Measurements from ENCODE around the gene MYT1. TPM values are rescaled to one million over a fixed set of nuclear protein-coding genes. Genes with fewer than 3 reads are reported as not detected.

MYT1 gene
- total RNA-seq, 2 donors from 2014 or later, result 2.4 to 4.5 TPM

GRCh38 chr20:64193058-64193457 is 28.8 kb downstream of the MYT1 start:
- Histone ChIP-seq H3K4me3 (ENCODE audit: low read length) (no peak overlapping the region), H3K27me3 (ENCODE audit: control insufficient read depth, insufficient read depth, low read length, poor library complexity, severe bottlenecking) (no peaks in the 10 kb centered on the region), H3K9me3 (ENCODE audit: control insufficient read depth, low read length) (no peaks in the 10 kb centered on the region), H3K27ac (ENCODE audit: low read depth, low read length) (no peak overlapping the region), H3K9ac (ENCODE audit: extremely low read depth, low read length, poor library complexity, severe bottlenecking) (no peak overlapping the region), H3K4me1 (ENCODE audit: control insufficient read depth, insufficient read depth, low read length) (no peaks in the 10 kb centered on the region), H3K36me3 (ENCODE audit: control insufficient read depth, insufficient read depth, low read length) (no peaks in the 10 kb centered on the region)
- no peak for TF ChIP-seq CTCF (conservative IDR thresholded peaks at IDR 0.05)
- 84 to 86% methylated on average over 2 to 3 of the region's 3 CpGs for WGBS, 2 experiments (ENCODE audit: insufficient coverage in 1 of 2, insufficient read length in 1 of 2)
- Mint-ChIP-seq H3K36me3 (ENCODE audit: low read depth) (no peaks in the 10 kb centered on the region), H3K27me3 (ENCODE audit: insufficient read depth) (no peaks in the 10 kb centered on the region), H3K27ac (no peak overlapping the region), H3K4me1 (peaks cover 19% of the 10 kb centered on the region), H3K4me3 (no peak overlapping the region), H3K9me3 (no peaks in the 10 kb centered on the region)
- no peak for DNase-seq

GRCh38 chr20:64194269-64194668 is 30.0 kb downstream of the MYT1 start:
- Histone ChIP-seq H3K27me3 (ENCODE audit: control insufficient read depth, insufficient read depth, low read length, poor library complexity, severe bottlenecking) (no peaks in the 10 kb centered on the region), H3K9me3 (ENCODE audit: control insufficient read depth, low read length) (no peaks in the 10 kb centered on the region), H3K27ac (ENCODE audit: low read depth, low read length) (no peak overlapping the region), H3K4me1 (ENCODE audit: control insufficient read depth, insufficient read depth, low read length) (no peaks in the 10 kb centered on the region), H3K4me3 (ENCODE audit: low read length) (no peak overlapping the region), H3K36me3 (ENCODE audit: control insufficient read depth, insufficient read depth, low read length) (no peaks in the 10 kb centered on the region), H3K9ac (ENCODE audit: extremely low read depth, low read length, poor library complexity, severe bottlenecking) (no peak overlapping the region)
- Mint-ChIP-seq H3K9me3 (no peaks in the 10 kb centered on the region), H3K27me3 (ENCODE audit: insufficient read depth) (no peaks in the 10 kb centered on the region), H3K4me3 (no peak overlapping the region), H3K27ac (no peak overlapping the region), H3K4me1 (peaks cover 9% of the 10 kb centered on the region), H3K36me3 (ENCODE audit: low read depth) (no peaks in the 10 kb centered on the region)
- no peak for TF ChIP-seq CTCF (conservative IDR thresholded peaks at IDR 0.05)
- no peak for DNase-seq

- Histone ChIP-seq H3K36me3 (ENCODE audit: control insufficient read depth, insufficient read depth, low read length) (no peaks in the 10 kb centered on the region), H3K27ac (ENCODE audit: low read depth, low read length) (no peak overlapping the region), H3K4me3 (ENCODE audit: low read length) (no peak overlapping the region), H3K9me3 (ENCODE audit: control insufficient read depth, low read length) (no peaks in the 10 kb centered on the region), H3K27me3 (ENCODE audit: control insufficient read depth, insufficient read depth, low read length, poor library complexity, severe bottlenecking) (no peaks in the 10 kb centered on the region), H3K9ac (ENCODE audit: extremely low read depth, low read length, poor library complexity, severe bottlenecking) (no peak overlapping the region), H3K4me1 (ENCODE audit: control insufficient read depth, insufficient read depth, low read length) (no peaks in the 10 kb centered on the region)
- Mint-ChIP-seq H3K27ac (no peak overlapping the region), H3K4me3 (no peak overlapping the region), H3K27me3 (ENCODE audit: insufficient read depth) (no peaks in the 10 kb centered on the region), H3K36me3 (ENCODE audit: low read depth) (peaks cover 13% of the 10 kb centered on the region), H3K9me3 (no peaks in the 10 kb centered on the region), H3K4me1 (peaks cover 3% of the 10 kb centered on the region)
- no peak for DNase-seq
- 88 to 89% methylated on average over 13 to 15 of the region's 15 CpGs for WGBS, 2 experiments (ENCODE audit: insufficient coverage in 1 of 2, insufficient read length in 1 of 2)
- no peak for TF ChIP-seq CTCF (conservative IDR thresholded peaks at IDR 0.05)
Observed at GRCh38 chr20:64196309-64196708, 32.1 kb downstream of the MYT1 start.

All from endodermal cell (in vitro differentiated cells).